IMR-90 (cell line): Measurements from ENCODE around the gene EIF2A. TPM values are rescaled to one million over a fixed set of nuclear protein-coding genes. Genes with fewer than 3 reads are reported as not detected.

Experiments used
- ATAC-seq: fragments of 200-7000 bp; cut with Tn5 transposase; 2 replicates; pipeline ENCODE4 v1.9.1; 2020; ENCODE audit warnings: low read depth, mild to moderate bottlenecking, moderate library complexity
- BruUV-seq: library from RNA; stranded (reverse); fragments of 400-500 nt; replicated peaks from 2 replicates; lab custom pipeline; 2021; lab: Mats Ljungman, UMichigan
- CTCF ChIA-PET: fragments of 300-600 bp; formaldehyde crosslinking; extraction: SDS; loops from one replicate; lab custom pipeline; 2021; ENCODE audit warnings: antibody characterized with exemption; lab: Yijun Ruan, JAX
- POLR2A ChIA-PET: fragments of 300-600 bp; sonication (Branson Sonifier 250); formaldehyde crosslinking; loops from one replicate; lab custom pipeline; 2022; ENCODE audit warnings: antibody characterized with exemption; ENCODE audit not compliant: unreplicated experiment; lab: Charles Lee
- DNase-seq: peaks from one replicate; pipeline ENCODE4 v3.0.0; 2013
- H2AFZ ChIP-seq: replicated peaks from 2 replicates; pipeline ENCODE3; 2013; ENCODE audit warnings: low read length, mild to moderate bottlenecking; ENCODE audit not compliant: poor library complexity
- H2AK5ac ChIP-seq: 2 replicates; pipeline ENCODE4 v1.6.1; 2013; ENCODE audit warnings: low read depth, low read length, inconsistent platforms
- H2AK9ac ChIP-seq: replicated peaks from 2 replicates; pipeline ENCODE3; 2013; ENCODE audit warnings: mild to moderate bottlenecking, low read depth, low read length, moderate library complexity; ENCODE audit not compliant: poor library complexity
- H2BK120ac ChIP-seq: 2 replicates; pipeline ENCODE4 v1.6.1; 2013; ENCODE audit warnings: low read depth, low read length, inconsistent platforms
- H2BK15ac ChIP-seq: 3 replicates; pipeline ENCODE4 v1.6.1; 2013; ENCODE audit warnings: low read depth, low read length, inconsistent platforms
- H2BK20ac ChIP-seq: 2 replicates; pipeline ENCODE4 v1.6.1; 2013; ENCODE audit warnings: low read depth, mild to moderate bottlenecking, inconsistent platforms, low read length, moderate library complexity
- H2BK5ac ChIP-seq: 2 replicates; pipeline ENCODE4 v1.6.1; 2013; ENCODE audit warnings: mild to moderate bottlenecking, low read depth, low read length, inconsistent platforms; ENCODE audit not compliant: poor library complexity, severe bottlenecking
- H3K14ac ChIP-seq: replicated peaks from 2 replicates; pipeline ENCODE4 v1.6.1; 2013; ENCODE audit warnings: low read depth, low read length, inconsistent platforms
- H3K18ac ChIP-seq: 2 replicates; pipeline ENCODE4 v1.6.1; 2013; ENCODE audit warnings: low read depth, low read length, control low read depth
- H3K23ac ChIP-seq: 2 replicates; pipeline ENCODE4 v1.6.1; 2013; ENCODE audit warnings: low read depth, low read length, inconsistent platforms
- H3K27ac ChIP-seq: 2 replicates; pipeline ENCODE4 v1.5.1; 2013; ENCODE audit warnings: mild to moderate bottlenecking, control low read depth, low read length; ENCODE audit not compliant: insufficient read depth
- H3K27me3 ChIP-seq: 2 replicates; pipeline ENCODE4 v1.6.1; 2013; ENCODE audit warnings: low read length; ENCODE audit not compliant: control insufficient read depth, insufficient read depth
- H3K36me3 ChIP-seq: 2 replicates; pipeline ENCODE4 v1.6.1; 2013; ENCODE audit warnings: low read length, mixed read lengths; ENCODE audit not compliant: control insufficient read depth, insufficient read depth
- H3K4ac ChIP-seq: 2 replicates; pipeline ENCODE4 v1.6.1; 2013; ENCODE audit warnings: low read depth, low read length, inconsistent platforms
- H3K4me1 ChIP-seq: 2 replicates; pipeline ENCODE4 v1.6.1; 2013; ENCODE audit warnings: low read length, mixed read lengths; ENCODE audit not compliant: control insufficient read depth, insufficient read depth
- H3K4me2 ChIP-seq: 2 replicates; pipeline ENCODE4 v1.6.1; 2013; ENCODE audit warnings: low read depth, mild to moderate bottlenecking, control low read depth, low read length, moderate library complexity
- H3K4me3 ChIP-seq: 2 replicates; pipeline ENCODE4 v1.5.1; 2013; ENCODE audit warnings: low read depth, mild to moderate bottlenecking, control low read depth, low read length, moderate library complexity; ENCODE audit not compliant: insufficient read depth
- H3K56ac ChIP-seq: 2 replicates; pipeline ENCODE4 v1.6.1; 2013; ENCODE audit warnings: low read length, inconsistent platforms; ENCODE audit not compliant: insufficient read depth; ENCODE audit errors: extremely low read depth
- H3K79me1 ChIP-seq, 2 experiments: 2 replicates each; pipeline ENCODE4 v1.6.1; 2013; ENCODE audit warnings: low read length in 2 of 2, inconsistent platforms in 1 of 2, low read depth in 1 of 2
- H3K9ac ChIP-seq: 2 replicates; pipeline ENCODE4 v1.6.1; 2013; ENCODE audit warnings: low read depth, low read length, control low read depth
- H3K9me1 ChIP-seq: 2 replicates; pipeline ENCODE4 v1.6.1; 2013; ENCODE audit warnings: low read length, inconsistent platforms; ENCODE audit not compliant: insufficient read depth
- H3K9me3 ChIP-seq: 2 replicates; pipeline ENCODE4 v1.6.1; 2013; ENCODE audit warnings: low read length; ENCODE audit not compliant: control insufficient read depth, insufficient read depth
- H4K20me1 ChIP-seq: 2 replicates; pipeline ENCODE4 v1.6.1; 2013; ENCODE audit warnings: low read length, inconsistent platforms; ENCODE audit not compliant: insufficient read depth
- H4K5ac ChIP-seq: 2 replicates; pipeline ENCODE4 v1.6.1; 2013; ENCODE audit warnings: mild to moderate bottlenecking, low read depth, low read length, control low read depth
- H4K8ac ChIP-seq, 2 experiments: 2 replicates each; pipeline ENCODE4 v1.6.1; 2013; ENCODE audit warnings: low read depth in 2 of 2, low read length in 2 of 2, control low read depth in 1 of 2, inconsistent platforms in 1 of 2
- H4K91ac ChIP-seq: 2 replicates; pipeline ENCODE4 v1.6.1; 2013; ENCODE audit warnings: low read depth, low read length, inconsistent platforms; ENCODE audit not compliant: insufficient read depth
- BHLHE40 ChIP-seq: fragments of 150-350 bp; IDR thresholded peaks from 2 replicates; pipeline ENCODE4 v1.6.1; 2016; ENCODE audit warnings: mild to moderate bottlenecking, low read depth, low read length
- CEBPB ChIP-seq: IDR thresholded peaks from 2 replicates; pipeline ENCODE4 v1.6.1; 2012; ENCODE audit warnings: low read depth, low read length, improper control_type of control experiment
- CHD1 ChIP-seq: IDR thresholded peaks from 2 replicates; pipeline ENCODE4 v1.6.1; 2012; ENCODE audit warnings: low read depth, low read length, improper control_type of control experiment
- FOS ChIP-seq: fragments of 150-350 bp; IDR thresholded peaks from 2 replicates; pipeline ENCODE4 v1.6.1; 2016; ENCODE audit warnings: low read depth, low read length
- MAFK ChIP-seq: IDR thresholded peaks from 2 replicates; pipeline ENCODE4 v1.6.1; 2012; ENCODE audit warnings: low read depth, low read length, improper control_type of control experiment
- MAZ ChIP-seq: IDR thresholded peaks from 2 replicates; pipeline ENCODE4 v1.6.1; 2012; ENCODE audit warnings: low read depth, mild to moderate bottlenecking, low read length, improper control_type of control experiment, moderate library complexity, borderline replicate concordance
- MXI1 ChIP-seq: IDR thresholded peaks from 2 replicates; pipeline ENCODE4 v1.6.1; 2012; ENCODE audit warnings: low read depth, mild to moderate bottlenecking, low read length, moderate library complexity, borderline replicate concordance
- NFE2L2 ChIP-seq: fragments of 150-350 bp; IDR thresholded peaks from 2 replicates; pipeline ENCODE4 v1.6.1; 2016; ENCODE audit warnings: low read depth, mild to moderate bottlenecking, low read length
- POLR2A ChIP-seq: IDR thresholded peaks from 2 replicates; pipeline ENCODE4 v1.6.1; 2012; ENCODE audit warnings: mild to moderate bottlenecking, low read depth, low read length
- RAD21 ChIP-seq: IDR thresholded peaks from 2 replicates; pipeline ENCODE4 v1.6.1; 2012; ENCODE audit warnings: low read length, improper control_type of control experiment
- RCOR1 ChIP-seq: IDR thresholded peaks from 2 replicates; pipeline ENCODE4 v1.6.1; 2012; ENCODE audit warnings: mild to moderate bottlenecking, low read length, improper control_type of control experiment; ENCODE audit not compliant: insufficient replicate concordance
- RFX5 ChIP-seq: IDR thresholded peaks from 2 replicates; pipeline ENCODE4 v1.8.0; 2012; ENCODE audit warnings: low read depth, mild to moderate bottlenecking, low read length, moderate library complexity
- SMC3 ChIP-seq: fragments of 150-350 bp; IDR thresholded peaks from 2 replicates; pipeline ENCODE4 v1.6.1; 2016; ENCODE audit warnings: low read depth, mild to moderate bottlenecking, antibody characterized with exemption, low read length, moderate library complexity
- WGBS, 2 experiments: methylation state at CpG; one replicate each; pipeline versions ENCODE4 v1.1.5 to v1.1.7; 2013; ENCODE audit warnings: missing lambda C conversion rate in 2 of 2; ENCODE audit not compliant: insufficient read length in 1 of 2; ENCODE audit errors: extremely low coverage in 2 of 2; 5-methylcytosine and 5-hydroxymethylcytosine counted together
- dilution Hi-C: fragments of 300-500 bp; cut with HindIII; formaldehyde crosslinking; loops from one replicate; pipeline ENCODE4 v1.14.3; 2018; ENCODE audit warnings: low sequenced_read_pairs; ENCODE audit not compliant: unreplicated experiment
- in situ Hi-C: fragments of 300-500 bp; cut with MboI; formaldehyde crosslinking; loops from 3 replicates; pipeline ENCODE4 v1.14.3; 2019; ENCODE audit warnings: low sequenced_read_pairs, inconsistent platforms, mixed read lengths
- intact Hi-C: fragments of 100-400 bp; cut with micrococcal nuclease; formaldehyde crosslinking; loops from 2 replicates; pipeline ENCODE4 v1.10.0; 2022
- polyA plus RNA-seq, 3 experiments: library from polyadenylated mRNA; depleted of rRNA; stranded (reverse); fragments of >200 nt; gene quantifications; 2 replicates each; pipeline ENCODE4 v1.2.3, GENCODE V29; 2012; ENCODE audit warnings: low replicate concordance in 1 of 3
- total RNA-seq: library from RNA; depleted of rRNA; stranded (reverse); fragments of >200 nt; gene quantifications from 2 replicates; pipeline ENCODE4 v1.2.3, GENCODE V29; 2012
- TF ChIP-seq, protein P1 (sequence below): conservative IDR thresholded peaks from 2 replicates; pipeline ENCODE4 v1.5.1; 2012; ENCODE audit warnings: mild to moderate bottlenecking, low read depth, low read length, improper control_type of control experiment
- TF ChIP-seq, protein P2 (sequence below): fragments of 150-350 bp; IDR thresholded peaks from 2 replicates; pipeline ENCODE4 v1.6.1; 2016; ENCODE audit warnings: low read depth, mild to moderate bottlenecking, low read length, moderate library complexity, borderline replicate concordance
- TF ChIP-seq, protein P3 (sequence below): fragments of 150-350 bp; IDR thresholded peaks from 2 replicates; pipeline ENCODE4 v1.6.1; 2017; ENCODE audit warnings: mild to moderate bottlenecking, antibody characterized with exemption, low read length, low read depth

The EIF2A gene
- total and polyA plus RNA-seq, 2 of the 4 experiments (the other 2 are of a cell fraction): 61.2 to 166 TPM

DNA sequence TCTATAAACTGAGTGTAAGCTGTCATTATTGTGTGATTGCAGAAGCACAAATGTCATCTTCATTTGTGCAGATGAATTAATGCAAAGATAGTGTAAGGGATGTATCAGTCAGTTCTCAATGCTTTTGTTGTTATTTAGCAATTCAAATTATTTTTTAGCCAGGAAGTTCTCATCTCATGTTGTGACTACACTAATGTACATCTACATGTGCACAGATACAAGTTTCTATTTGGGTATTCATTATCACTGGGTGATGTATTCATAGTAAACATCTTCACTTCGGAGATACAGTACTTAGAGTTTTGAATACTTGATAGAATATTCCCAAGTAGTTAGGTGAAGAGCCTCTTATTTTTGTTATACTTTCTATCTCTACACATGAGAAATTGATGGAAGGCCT lies 11.1 kb downstream of the EIF2A start:
- H2AFZ ChIP-seq: no peak overlapping the region
- H4K5ac ChIP-seq: no peak overlapping the region
- H3K4me2 ChIP-seq: no peak overlapping the region
- peaks cover 7 to 35% of the 10 kb centered on the region in 2 experiments; a peak in 3 of 4 replicates for H3K79me1 ChIP-seq
- H4K91ac ChIP-seq: no peak overlapping the region
- POLR2A ChIA-PET: no interaction called here
- H3K4me3 ChIP-seq: no peak overlapping the region
- intact Hi-C loops (no loop called here), in situ Hi-C loops (no loop called here), dilution Hi-C loops (no loop called here)
- H2AK5ac ChIP-seq: no peak overlapping the region
- H3K56ac ChIP-seq: no peak overlapping the region
- no peak overlapping the region for H2BK20ac ChIP-seq
- H2AK9ac ChIP-seq: no peak overlapping the region
- no CpG with 5 or more reads among the region's 1 CpG for WGBS, 2 experiments
- CTCF ChIA-PET: interaction anchor here (0.7 kb wide), 1 partner anchor 13 kb away, joined by 3 read pairs; no protein-coding TSS in a partner anchor
- TF ChIP-seq, protein P1, sequence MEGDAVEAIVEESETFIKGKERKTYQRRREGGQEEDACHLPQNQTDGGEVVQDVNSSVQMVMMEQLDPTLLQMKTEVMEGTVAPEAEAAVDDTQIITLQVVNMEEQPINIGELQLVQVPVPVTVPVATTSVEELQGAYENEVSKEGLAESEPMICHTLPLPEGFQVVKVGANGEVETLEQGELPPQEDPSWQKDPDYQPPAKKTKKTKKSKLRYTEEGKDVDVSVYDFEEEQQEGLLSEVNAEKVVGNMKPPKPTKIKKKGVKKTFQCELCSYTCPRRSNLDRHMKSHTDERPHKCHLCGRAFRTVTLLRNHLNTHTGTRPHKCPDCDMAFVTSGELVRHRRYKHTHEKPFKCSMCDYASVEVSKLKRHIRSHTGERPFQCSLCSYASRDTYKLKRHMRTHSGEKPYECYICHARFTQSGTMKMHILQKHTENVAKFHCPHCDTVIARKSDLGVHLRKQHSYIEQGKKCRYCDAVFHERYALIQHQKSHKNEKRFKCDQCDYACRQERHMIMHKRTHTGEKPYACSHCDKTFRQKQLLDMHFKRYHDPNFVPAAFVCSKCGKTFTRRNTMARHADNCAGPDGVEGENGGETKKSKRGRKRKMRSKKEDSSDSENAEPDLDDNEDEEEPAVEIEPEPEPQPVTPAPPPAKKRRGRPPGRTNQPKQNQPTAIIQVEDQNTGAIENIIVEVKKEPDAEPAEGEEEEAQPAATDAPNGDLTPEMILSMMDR: no peak
- TF ChIP-seq MAZ: no peak
- no peak for TF ChIP-seq MXI1
- no peak for TF ChIP-seq RAD21
- TF ChIP-seq CEBPB: no peak
- no peak for TF ChIP-seq RCOR1
- no peak for TF ChIP-seq RFX5
- TF ChIP-seq, protein P2, sequence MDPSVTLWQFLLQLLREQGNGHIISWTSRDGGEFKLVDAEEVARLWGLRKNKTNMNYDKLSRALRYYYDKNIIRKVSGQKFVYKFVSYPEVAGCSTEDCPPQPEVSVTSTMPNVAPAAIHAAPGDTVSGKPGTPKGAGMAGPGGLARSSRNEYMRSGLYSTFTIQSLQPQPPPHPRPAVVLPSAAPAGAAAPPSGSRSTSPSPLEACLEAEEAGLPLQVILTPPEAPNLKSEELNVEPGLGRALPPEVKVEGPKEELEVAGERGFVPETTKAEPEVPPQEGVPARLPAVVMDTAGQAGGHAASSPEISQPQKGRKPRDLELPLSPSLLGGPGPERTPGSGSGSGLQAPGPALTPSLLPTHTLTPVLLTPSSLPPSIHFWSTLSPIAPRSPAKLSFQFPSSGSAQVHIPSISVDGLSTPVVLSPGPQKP: no peak
- no peak for TF ChIP-seq CHD1
- no peak for TF ChIP-seq POLR2A
- no peak for TF ChIP-seq FOS
- TF ChIP-seq, protein P3, sequence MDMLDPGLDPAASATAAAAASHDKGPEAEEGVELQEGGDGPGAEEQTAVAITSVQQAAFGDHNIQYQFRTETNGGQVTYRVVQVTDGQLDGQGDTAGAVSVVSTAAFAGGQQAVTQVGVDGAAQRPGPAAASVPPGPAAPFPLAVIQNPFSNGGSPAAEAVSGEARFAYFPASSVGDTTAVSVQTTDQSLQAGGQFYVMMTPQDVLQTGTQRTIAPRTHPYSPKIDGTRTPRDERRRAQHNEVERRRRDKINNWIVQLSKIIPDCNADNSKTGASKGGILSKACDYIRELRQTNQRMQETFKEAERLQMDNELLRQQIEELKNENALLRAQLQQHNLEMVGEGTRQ: no peak
- no peak for TF ChIP-seq NFE2L2
- TF ChIP-seq SMC3: no peak
- TF ChIP-seq BHLHE40: no peak
- no peak for TF ChIP-seq MAFK
- no peak overlapping the region for H3K14ac ChIP-seq
- H3K4ac ChIP-seq: no peak overlapping the region
- no peak overlapping the region for H3K9ac ChIP-seq
- BruUV-seq: no TSS peak
- no peak overlapping the region for H2BK15ac ChIP-seq
- H3K4me1 ChIP-seq: no peaks in the 10 kb centered on the region
- H3K23ac ChIP-seq: no peak overlapping the region
- no peak for DNase-seq
- H3K18ac ChIP-seq: no peak overlapping the region
- peaks cover 2% of the 10 kb centered on the region; the same call in 1 of the 2 replicates for H3K9me1 ChIP-seq
- peaks cover 10% of the 10 kb centered on the region; the same call in 1 of the 2 replicates for H3K36me3 ChIP-seq
- no peaks in the 10 kb centered on the region for H3K9me3 ChIP-seq
- H2BK5ac ChIP-seq: no peak overlapping the region
- H4K20me1 ChIP-seq: no peaks in the 10 kb centered on the region; the same call in 1 of the 2 replicates
- no peak overlapping the region for H2BK120ac ChIP-seq
- no peak overlapping the region for H4K8ac ChIP-seq
- no peaks in the 10 kb centered on the region for H3K27me3 ChIP-seq
- ATAC-seq: no peak
- H3K27ac ChIP-seq: no peak overlapping the region
